Astrocyte (in vitro differentiated cells and primary cell): ENCODE results near the gene OTUB2.

Experiments used
- CTCF ChIP-seq: IDR thresholded peaks from 2 replicates; pipeline ENCODE4 v1.5.1; 2011; ENCODE audit warnings: low read depth, mild to moderate bottlenecking, inconsistent platforms, low read length, moderate library complexity; ENCODE audit not compliant: insufficient read depth
- EZH2 ChIP-seq: IDR thresholded peaks from 2 replicates; pipeline ENCODE4 v1.6.1; 2012; ENCODE audit warnings: mild to moderate bottlenecking, low read length, inconsistent platforms; ENCODE audit not compliant: insufficient read depth

GRCh38 chr14:94024549-94024948 lies 1.6 kb upstream of the OTUB2 start:
- TF ChIP-seq CTCF (no peak), EZH2 (no peak)
